ENCODE data around the gene DNAJB1. TPM values are rescaled to one million over a fixed set of nuclear protein-coding genes. Genes with fewer than 3 reads are reported as not detected.
"Not testable (repeated sequence)": the region's sequence is repeated elsewhere in the genome, so short reads cannot be mapped to it uniquely, and the experiment has no call there.

Gene DNAJB1
- total and polyA plus RNA-seq, 2 experiments from 2014 or later: 43.2 to 53.3 TPM

- no peaks in the 10 kb centered on the region for H3K79me2 ChIP-seq (replicated peaks; ENCODE audit: insufficient read depth)
- H3K27me3 ChIP-seq (ENCODE audit: insufficient read depth): no peaks in the 10 kb centered on the region
- no peaks in the 10 kb centered on the region for H3K9me3 Mint-ChIP-seq
- no peak overlapping the region for H3K4me2 ChIP-seq
- no peaks in the 10 kb centered on the region for H3K9me2 ChIP-seq (ENCODE audit: insufficient read depth)
- DNase-seq (ENCODE audit: low spot score) (peak; percentile 89), ATAC-seq (peak; percentile 97)
- peak overlapping the region; percentile 82 for H3K27ac Mint-ChIP-seq
- H3K4me1 ChIP-seq (ENCODE audit: insufficient read depth): peaks cover 7% of the 10 kb centered on the region; the same call in 1 of the 2 replicates
- 0 out of 2 replicates have a peak, but pooled peaks cover 3% of the 10 kb centered on the region for H3F3A ChIP-seq (replicated peaks; ENCODE audit: low read depth)
- H2AFZ ChIP-seq: peak overlapping the region; percentile 94
- H3K4me3 ChIP-seq: no peak overlapping the region
- H3K27me3 Mint-ChIP-seq (ENCODE audit: insufficient read depth, low read depth, poor library complexity): peaks cover 11% of the 10 kb centered on the region
- H3K36me3 Mint-ChIP-seq (ENCODE audit: low read depth): no peaks in the 10 kb centered on the region
- TF ChIP-seq ZNF331 (CRISPR knock-in tag; IDR thresholded peaks at IDR 0.05; ENCODE audit: low read depth) (no peak), JUNB (IDR thresholded peaks at IDR 0.05; ENCODE audit: unreplicated experiment) (no peak), EZH2phosphoT487 (IDR thresholded peaks at IDR 0.05; ENCODE audit: unreplicated experiment) (no peak), ZNF462 (CRISPR knock-in tag; IDR thresholded peaks at IDR 0.05) (no peak), CREB1 (CRISPR knock-in tag; IDR thresholded peaks at IDR 0.05; ENCODE audit: low read depth) (0 out of 2 replicates have a peak, but pooled peaks have one; percentile 31), STAT1 (IDR thresholded peaks at IDR 0.05; ENCODE audit: unreplicated experiment) (no peak), CTCF (conservative IDR thresholded peaks at IDR 0.05; ENCODE audit: low read depth in 2 of 2) (peak; percentile 89 to 91), ZNF114 (CRISPR knock-in tag; IDR thresholded peaks at IDR 0.05) (no peak), POLR2AphosphoS5 (IDR thresholded peaks at IDR 0.05; ENCODE audit: low read depth) (no peak)
- peak overlapping the region; percentile 31; the same call in 1 of the 3 replicates for H3K4me3 Mint-ChIP-seq
- H3K27ac ChIP-seq (ENCODE audit: low read depth): no peak overlapping the region
- H4K20me1 ChIP-seq (replicated peaks; ENCODE audit: insufficient read depth): no peaks in the 10 kb centered on the region
- H3K36me3 ChIP-seq (ENCODE audit: insufficient read depth): no peaks in the 10 kb centered on the region
- peaks cover 13% of the 10 kb centered on the region for H3K4me1 Mint-ChIP-seq
Observed at GRCh38 chr19:14505488-14506239, 12.5 kb downstream of the DNAJB1 start.

- not testable (repeated sequence) for H3K27me3 ChIP-seq (ENCODE audit: insufficient read depth); H3F3A ChIP-seq (replicated peaks; ENCODE audit: low read depth); ATAC-seq; DNase-seq (ENCODE audit: low spot score); H3K4me1 ChIP-seq (ENCODE audit: insufficient read depth); H3K36me3 Mint-ChIP-seq (ENCODE audit: low read depth); H3K4me3 Mint-ChIP-seq; H3K9me2 ChIP-seq (ENCODE audit: insufficient read depth); H3K9me3 Mint-ChIP-seq; H3K36me3 ChIP-seq (ENCODE audit: insufficient read depth); H3K4me2 ChIP-seq; H3K4me3 ChIP-seq; H3K27ac ChIP-seq (ENCODE audit: low read depth); H4K20me1 ChIP-seq (replicated peaks; ENCODE audit: insufficient read depth); H2AFZ ChIP-seq; H3K27ac Mint-ChIP-seq; H3K79me2 ChIP-seq (replicated peaks; ENCODE audit: insufficient read depth)
- H3K4me1 Mint-ChIP-seq: peaks cover 11% of the 10 kb centered on the region
- H3K27me3 Mint-ChIP-seq (ENCODE audit: insufficient read depth, low read depth, poor library complexity): peaks cover 14% of the 10 kb centered on the region
Observed at GRCh38 chr19:14504575-14504974, 13.6 kb downstream of the DNAJB1 start.

All from GM23338 (cell line).